A673 (cell line): ENCODE measurements around the gene MYO7B.

Experiments
- CTCF ChIP-seq: fragments of 300-800, 200-600 bp; sonication (generic); conservative IDR thresholded peaks from 2 replicates; pipeline ENCODE4 v1.5.1; 2017; ENCODE audit warnings: low read depth, mild to moderate bottlenecking, antibody characterized with exemption, low read length, moderate library complexity, mixed read lengths
- EZH2 ChIP-seq: fragments of 200-600 bp; sonication (generic); IDR thresholded peaks from 2 replicates; pipeline ENCODE4 v1.6.1; 2017; ENCODE audit warnings: borderline replicate concordance, low read depth, mild to moderate bottlenecking, mixed read lengths, antibody characterized with exemption, low read length; ENCODE audit not compliant: poor library complexity, severe bottlenecking

- TF ChIP-seq CTCF (no peak), EZH2 (no peak)
Observed at GRCh38 chr2:127644066-127645025, 108.9 kb downstream of the MYO7B start.
